ENCODE data around the gene CDH23.

Gene CDH23

GRCh38 chr10:71741671-71742070 lies 345.0 kb downstream of the CDH23 start:
- no peak for DNase-seq (ENCODE audit: low read depth, low spot score)

GRCh38 chr10:71742301-71743088 lies 345.8 kb downstream of the CDH23 start:
- no peak for DNase-seq (ENCODE audit: low read depth, low spot score)

- no peak for DNase-seq (ENCODE audit: low read depth, low spot score)
Measured at GRCh38 chr10:71743089-71743838, 346.5 kb downstream of the CDH23 start.

- DNase-seq (ENCODE audit: low read depth, low spot score), result no peak
Measured at GRCh38 chr10:71743866-71744265, 347.1 kb downstream of the CDH23 start.

GRCh38 chr10:71744897-71745663 lies 348.4 kb downstream of the CDH23 start:
- no peak for DNase-seq (ENCODE audit: low read depth, low spot score)

- DNase-seq (ENCODE audit: low read depth, low spot score), result no peak
Measured at GRCh38 chr10:71745664-71746250, 349.0 kb downstream of the CDH23 start.

GRCh38 chr10:71746344-71747037 lies 349.8 kb downstream of the CDH23 start:
- DNase-seq (ENCODE audit: low read depth, low spot score), result no peak

GRCh38 chr10:71747039-71747531 lies 350.4 kb downstream of the CDH23 start:
- no peak for DNase-seq (ENCODE audit: low read depth, low spot score)

GRCh38 chr10:71747551-71748523 lies 351.1 kb downstream of the CDH23 start:
- DNase-seq (ENCODE audit: low read depth, low spot score), result no peak

GRCh38 chr10:71748671-71749191 lies 352.0 kb downstream of the CDH23 start:
- no peak for DNase-seq (ENCODE audit: low read depth, low spot score)

GRCh38 chr10:71749396-71749795 lies 352.7 kb downstream of the CDH23 start:
- no peak for DNase-seq (ENCODE audit: low read depth, low spot score)

GRCh38 chr10:71750124-71750841 lies 353.6 kb downstream of the CDH23 start:
- no peak for DNase-seq (ENCODE audit: low read depth, low spot score)

- DNase-seq (ENCODE audit: low read depth, low spot score), result no peak
Measured at GRCh38 chr10:71750986-71751385, 354.3 kb downstream of the CDH23 start.

- no peak for DNase-seq (ENCODE audit: low read depth, low spot score)
Measured at GRCh38 chr10:71751515-71752224, 354.9 kb downstream of the CDH23 start.

GRCh38 chr10:71752391-71753090 lies 355.8 kb downstream of the CDH23 start:
- no peak for DNase-seq (ENCODE audit: low read depth, low spot score)

GRCh38 chr10:71753091-71753959 lies 356.6 kb downstream of the CDH23 start:
- DNase-seq (ENCODE audit: low read depth, low spot score), result no peak

Measured in activated CD4-positive, CD25-positive, alpha-beta regulatory T cell treated with anti-CD3 and anti-CD28 coated beads, Interleukin-2, amount 50 U/mL, for 16 hours (primary cell).